Esophagus muscularis mucosa (tissue), 4 donors: Measurements from ENCODE around the gene NAXD. TPM values are rescaled to one million over a fixed set of nuclear protein-coding genes. Genes with fewer than 3 reads are reported as not detected.

Experiments
- DNase-seq: peaks from one replicate; pipeline ENCODE4 v3.0.0-alpha.2; 2017; ENCODE audit errors: extremely low spot score
- H3K27ac ChIP-seq, 4 donors: fragments of 200-600 bp; sonication (generic); replicated peaks in 1 of 4; 1 replicate in 3 of 4; 2 replicates in 1 of 4; pipeline ENCODE4 v1.5.1; 2016 to 2019; ENCODE audit warnings: mild to moderate bottlenecking in 1 of 4
- H3K27me3 ChIP-seq, 4 donors: fragments of 200-600 bp; sonication (generic); one replicate each; pipeline versions ENCODE4 v1.5.1 to v1.6.0; 2016 to 2019
- H3K36me3 ChIP-seq, 4 donors: fragments of 200-600 bp; sonication (generic); one replicate each; pipeline ENCODE4 v1.5.1; 2016 to 2019
- H3K4me1 ChIP-seq, 4 donors: fragments of 200-600 bp; sonication (generic); one replicate each; pipeline ENCODE4 v1.5.1; 2016 to 2019
- H3K4me3 ChIP-seq, 4 donors: fragments of 200-600 bp; sonication (generic); 1 replicate in 2 of 4; 2 replicates in 2 of 4; pipeline ENCODE4 v1.5.1; 2016 to 2019; ENCODE audit warnings: mild to moderate bottlenecking in 4 of 4, moderate library complexity in 1 of 4
- H3K9me3 ChIP-seq, 4 donors: fragments of 200-600 bp; sonication (generic); 1 replicate in 3 of 4; 2 replicates in 1 of 4; pipeline ENCODE4 v1.5.1; 2016 to 2019
- EP300 ChIP-seq: sonication (generic); formaldehyde crosslinking; IDR thresholded peaks from one replicate; pipeline ENCODE4 v1.6.1; 2017; ENCODE audit warnings: antibody characterized with exemption
- POLR2A ChIP-seq: fragments of 450-650 bp; IDR thresholded peaks from one replicate; pipeline ENCODE4 v1.6.1; 2017; ENCODE audit warnings: antibody characterized with exemption, moderate library complexity, mild to moderate bottlenecking, low read depth
- POLR2AphosphoS5 ChIP-seq, 2 donors: sonication (generic); formaldehyde crosslinking; IDR thresholded peaks; one replicate each; pipeline ENCODE4 v1.6.1; 2017; ENCODE audit warnings: antibody characterized with exemption in 2 of 2
- WGBS: methylation state at CpG from one replicate; pipeline ENCODE4 v1.1.5; 2018; 5-methylcytosine and 5-hydroxymethylcytosine counted together
- intact Hi-C: fragments of 100-400 bp; cut with DNase I; formaldehyde crosslinking; loops from one replicate; pipeline ENCODE4 v1.15.1; 2023
- total RNA-seq, 4 donors: library from RNA; depleted of rRNA; stranded (reverse); fragments of >200 nt; gene quantifications; one replicate each; pipeline versions ENCODE4 v1.1.0 to v1.2.1, GENCODE V29; 2016
- TF ChIP-seq, protein P1 (sequence below), 3 experiments: fragments of 200-600 bp in 2 of 3; fragments of 450-650 bp in 1 of 3; sonication (generic) in 2 of 3; IDR thresholded peaks; one replicate each; pipeline ENCODE4 v1.5.1; 2017 to 2019; ENCODE audit warnings: antibody characterized with exemption in 3 of 3, mild to moderate bottlenecking in 2 of 3, moderate library complexity in 1 of 3

NAXD gene
- total RNA-seq, 4 donors from 2014 or later = 29.9 to 34.5 (median 34.0) TPM

DNA sequence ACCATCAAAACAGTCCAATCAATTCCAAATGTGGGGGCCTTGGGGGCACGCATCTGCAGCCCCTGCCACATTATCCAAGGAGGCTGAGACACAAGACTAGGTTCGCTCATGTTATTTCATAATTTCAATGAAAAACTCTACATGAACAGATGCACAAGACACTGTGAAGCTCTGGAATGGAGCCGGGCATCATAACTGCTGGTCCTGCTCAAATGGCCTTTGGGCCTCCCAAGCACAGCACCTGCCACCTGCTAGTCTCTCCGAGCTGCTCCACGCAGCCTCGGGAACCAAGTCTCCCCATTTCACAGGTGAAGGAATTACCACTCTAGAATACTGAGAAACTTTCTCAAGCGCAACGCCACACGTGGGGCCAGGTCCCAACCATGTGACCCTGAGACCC lies 73.7 kb downstream of the NAXD start:
- WGBS = 85% methylated on average over 9 of the region's 9 CpGs
- H3K27ac ChIP-seq = no peak overlapping the region
- TF ChIP-seq POLR2AphosphoS5 (IDR thresholded peaks at IDR 0.05) (no peak), POLR2A (no peak), EP300 (no peak)
- TF ChIP-seq, protein P1, sequence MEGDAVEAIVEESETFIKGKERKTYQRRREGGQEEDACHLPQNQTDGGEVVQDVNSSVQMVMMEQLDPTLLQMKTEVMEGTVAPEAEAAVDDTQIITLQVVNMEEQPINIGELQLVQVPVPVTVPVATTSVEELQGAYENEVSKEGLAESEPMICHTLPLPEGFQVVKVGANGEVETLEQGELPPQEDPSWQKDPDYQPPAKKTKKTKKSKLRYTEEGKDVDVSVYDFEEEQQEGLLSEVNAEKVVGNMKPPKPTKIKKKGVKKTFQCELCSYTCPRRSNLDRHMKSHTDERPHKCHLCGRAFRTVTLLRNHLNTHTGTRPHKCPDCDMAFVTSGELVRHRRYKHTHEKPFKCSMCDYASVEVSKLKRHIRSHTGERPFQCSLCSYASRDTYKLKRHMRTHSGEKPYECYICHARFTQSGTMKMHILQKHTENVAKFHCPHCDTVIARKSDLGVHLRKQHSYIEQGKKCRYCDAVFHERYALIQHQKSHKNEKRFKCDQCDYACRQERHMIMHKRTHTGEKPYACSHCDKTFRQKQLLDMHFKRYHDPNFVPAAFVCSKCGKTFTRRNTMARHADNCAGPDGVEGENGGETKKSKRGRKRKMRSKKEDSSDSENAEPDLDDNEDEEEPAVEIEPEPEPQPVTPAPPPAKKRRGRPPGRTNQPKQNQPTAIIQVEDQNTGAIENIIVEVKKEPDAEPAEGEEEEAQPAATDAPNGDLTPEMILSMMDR (IDR thresholded peaks at IDR 0.05) = no peak
- no peaks in the 10 kb centered on the region for H3K27me3 ChIP-seq
- H3K4me3 ChIP-seq = no peak overlapping the region
- intact Hi-C loops = no loop called here
- no peak for DNase-seq
- H3K36me3 ChIP-seq = peaks cover 25 to 88% (median 77%) of the 10 kb centered on the region in 4 donors
- no peaks in the 10 kb centered on the region for H3K4me1 ChIP-seq
- H3K9me3 ChIP-seq = no peaks in the 10 kb centered on the region

Other genes starting within 250 kb of the NAXD start
- 10 to 100 TPM; 10.9 to 40.6 (median 15.4) TPM for gene RAB20, start 53.8 kb upstream of the NAXD start, total RNA-seq
- gene CARS2, start 90.6 kb downstream of the NAXD start, total RNA-seq = 10 to 100 TPM; 32.9 to 56.9 (median 40.2) TPM
- 10 to 100 TPM; 17.2 to 25.5 (median 23.2) TPM for gene ING1, start 98.2 kb downstream of the NAXD start, total RNA-seq